HepG2 (cell line): ENCODE data around the gene AGAP1. TPM values are rescaled to one million over a fixed set of nuclear protein-coding genes. Genes with fewer than 3 reads are reported as not detected.
A peak's percentile ranks its signal among the peaks of the same experiment; 100 is the strongest.

Experiments
- ASH2L ChIP-seq: fragments of 300-600, 200-600 bp; sonication (generic); IDR thresholded peaks from 2 replicates; pipeline ENCODE4 v1.7.0; 2017; ENCODE audit warnings: low read depth, mild to moderate bottlenecking, moderate library complexity, mixed read lengths, low read length; ENCODE audit not compliant: insufficient read length
- BCL6 ChIP-seq: IDR thresholded peaks from 2 replicates; pipeline ENCODE4 v1.6.1; 2016; ENCODE audit warnings: missing genetic modification reagents, missing compliant biosample characterization
- FOXA3 ChIP-seq: IDR thresholded peaks from 2 replicates; pipeline ENCODE4 v1.6.1; 2016; ENCODE audit warnings: missing genetic modification reagents, missing compliant biosample characterization
- GTF3A ChIP-seq: sonication (generic); formaldehyde crosslinking; conservative IDR thresholded peaks from 2 replicates; pipeline ENCODE4 v1.4.0; 2020; ENCODE audit warnings: mild to moderate bottlenecking, missing genetic modification reagents
- HNF4A ChIP-seq: sonication (generic); formaldehyde crosslinking; IDR thresholded peaks from 2 replicates; pipeline ENCODE4 v1.4.0; 2020; ENCODE audit warnings: missing genetic modification reagents
- IRF9 ChIP-seq: sonication (generic); formaldehyde crosslinking; IDR thresholded peaks from 2 replicates; pipeline ENCODE4 v1.8.0; 2022; ENCODE audit warnings: missing genetic modification reagents, mild to moderate bottlenecking, borderline replicate concordance
- MIXL1 ChIP-seq: IDR thresholded peaks from 2 replicates; pipeline ENCODE4 v1.6.1; 2016
- NRL ChIP-seq: sonication (generic); formaldehyde crosslinking; IDR thresholded peaks from 2 replicates; pipeline ENCODE4 v1.5.0; 2020; ENCODE audit warnings: missing genetic modification reagents, mild to moderate bottlenecking, moderate library complexity, borderline replicate concordance
- TBX2 ChIP-seq: sonication (generic); formaldehyde crosslinking; IDR thresholded peaks from 2 replicates; pipeline ENCODE4 v1.5.0; 2020; ENCODE audit warnings: missing genetic modification reagents, mild to moderate bottlenecking, borderline replicate concordance
- TRIM24 ChIP-seq: sonication (generic); formaldehyde crosslinking; IDR thresholded peaks from 2 replicates; pipeline ENCODE4 v1.8.0; 2022; ENCODE audit warnings: mild to moderate bottlenecking, missing genetic modification reagents
- ZFP36L2 ChIP-seq: sonication (generic); formaldehyde crosslinking; IDR thresholded peaks from 2 replicates; pipeline ENCODE4 v1.4.0; 2020; ENCODE audit warnings: missing genetic modification reagents
- ZNF326 ChIP-seq: sonication (generic); formaldehyde crosslinking; IDR thresholded peaks from 2 replicates; pipeline ENCODE4 v1.4.0; 2020; ENCODE audit warnings: missing genetic modification reagents, borderline replicate concordance
- ZNF430 ChIP-seq: sonication (generic); formaldehyde crosslinking; IDR thresholded peaks from 2 replicates; pipeline ENCODE4 v1.9.0; 2021; ENCODE audit warnings: mild to moderate bottlenecking, missing genetic modification reagents
- ZNF563 ChIP-seq: sonication (generic); formaldehyde crosslinking; IDR thresholded peaks from 2 replicates; pipeline ENCODE4 v1.8.0; 2022; ENCODE audit warnings: mild to moderate bottlenecking, moderate library complexity, missing genetic modification reagents
- polyA plus RNA-seq, 8 experiments: library from polyadenylated mRNA; depleted of rRNA in 3 of 8; stranded (reverse) in 7 of 8; unstranded in 1 of 8; fragments of >200 nt; fragmentation: Illumina TruSeq in 4 of 8; extraction: Trizol in 4 of 8; gene quantifications; 2 replicates each; pipeline versions ENCODE4 v1.2.1 to v1.2.3, GENCODE V29; 2011 to 2016; ENCODE audit warnings: low read depth in 4 of 8, missing spikeins in 1 of 8, mixed read lengths in 1 of 8; ENCODE audit not compliant: insufficient read depth in 1 of 8
- total RNA-seq, 5 experiments: library from RNA; depleted of rRNA; stranded (reverse); fragments of >200 nt; fragmentation: Illumina TruSeq; extraction: Trizol; gene quantifications; 2 replicates each; pipeline ENCODE4 v1.2.3, GENCODE V29; 2016; ENCODE audit warnings: low read depth in 1 of 5
- TF ChIP-seq, protein P1 (sequence below): sonication (generic); formaldehyde crosslinking; IDR thresholded peaks from 2 replicates; pipeline ENCODE4 v1.9.0; 2021; ENCODE audit warnings: mild to moderate bottlenecking, missing genetic modification reagents
- TF ChIP-seq, protein P2 (sequence below): sonication (generic); formaldehyde crosslinking; IDR thresholded peaks from 2 replicates; pipeline ENCODE4 v1.5.1; 2020; ENCODE audit warnings: mild to moderate bottlenecking, missing genetic modification reagents, moderate library complexity

The AGAP1 gene
- total and polyA plus RNA-seq, 2 of the 13 experiments (the other 11 are each of a cell fraction or from before 2014, with no cell fraction given): 21.2 to 32.7 TPM

GRCh38 chr2:236078297-236079255 lies 584.7 kb downstream of the AGAP1 start (continued):
- TF ChIP-seq, protein P1, sequence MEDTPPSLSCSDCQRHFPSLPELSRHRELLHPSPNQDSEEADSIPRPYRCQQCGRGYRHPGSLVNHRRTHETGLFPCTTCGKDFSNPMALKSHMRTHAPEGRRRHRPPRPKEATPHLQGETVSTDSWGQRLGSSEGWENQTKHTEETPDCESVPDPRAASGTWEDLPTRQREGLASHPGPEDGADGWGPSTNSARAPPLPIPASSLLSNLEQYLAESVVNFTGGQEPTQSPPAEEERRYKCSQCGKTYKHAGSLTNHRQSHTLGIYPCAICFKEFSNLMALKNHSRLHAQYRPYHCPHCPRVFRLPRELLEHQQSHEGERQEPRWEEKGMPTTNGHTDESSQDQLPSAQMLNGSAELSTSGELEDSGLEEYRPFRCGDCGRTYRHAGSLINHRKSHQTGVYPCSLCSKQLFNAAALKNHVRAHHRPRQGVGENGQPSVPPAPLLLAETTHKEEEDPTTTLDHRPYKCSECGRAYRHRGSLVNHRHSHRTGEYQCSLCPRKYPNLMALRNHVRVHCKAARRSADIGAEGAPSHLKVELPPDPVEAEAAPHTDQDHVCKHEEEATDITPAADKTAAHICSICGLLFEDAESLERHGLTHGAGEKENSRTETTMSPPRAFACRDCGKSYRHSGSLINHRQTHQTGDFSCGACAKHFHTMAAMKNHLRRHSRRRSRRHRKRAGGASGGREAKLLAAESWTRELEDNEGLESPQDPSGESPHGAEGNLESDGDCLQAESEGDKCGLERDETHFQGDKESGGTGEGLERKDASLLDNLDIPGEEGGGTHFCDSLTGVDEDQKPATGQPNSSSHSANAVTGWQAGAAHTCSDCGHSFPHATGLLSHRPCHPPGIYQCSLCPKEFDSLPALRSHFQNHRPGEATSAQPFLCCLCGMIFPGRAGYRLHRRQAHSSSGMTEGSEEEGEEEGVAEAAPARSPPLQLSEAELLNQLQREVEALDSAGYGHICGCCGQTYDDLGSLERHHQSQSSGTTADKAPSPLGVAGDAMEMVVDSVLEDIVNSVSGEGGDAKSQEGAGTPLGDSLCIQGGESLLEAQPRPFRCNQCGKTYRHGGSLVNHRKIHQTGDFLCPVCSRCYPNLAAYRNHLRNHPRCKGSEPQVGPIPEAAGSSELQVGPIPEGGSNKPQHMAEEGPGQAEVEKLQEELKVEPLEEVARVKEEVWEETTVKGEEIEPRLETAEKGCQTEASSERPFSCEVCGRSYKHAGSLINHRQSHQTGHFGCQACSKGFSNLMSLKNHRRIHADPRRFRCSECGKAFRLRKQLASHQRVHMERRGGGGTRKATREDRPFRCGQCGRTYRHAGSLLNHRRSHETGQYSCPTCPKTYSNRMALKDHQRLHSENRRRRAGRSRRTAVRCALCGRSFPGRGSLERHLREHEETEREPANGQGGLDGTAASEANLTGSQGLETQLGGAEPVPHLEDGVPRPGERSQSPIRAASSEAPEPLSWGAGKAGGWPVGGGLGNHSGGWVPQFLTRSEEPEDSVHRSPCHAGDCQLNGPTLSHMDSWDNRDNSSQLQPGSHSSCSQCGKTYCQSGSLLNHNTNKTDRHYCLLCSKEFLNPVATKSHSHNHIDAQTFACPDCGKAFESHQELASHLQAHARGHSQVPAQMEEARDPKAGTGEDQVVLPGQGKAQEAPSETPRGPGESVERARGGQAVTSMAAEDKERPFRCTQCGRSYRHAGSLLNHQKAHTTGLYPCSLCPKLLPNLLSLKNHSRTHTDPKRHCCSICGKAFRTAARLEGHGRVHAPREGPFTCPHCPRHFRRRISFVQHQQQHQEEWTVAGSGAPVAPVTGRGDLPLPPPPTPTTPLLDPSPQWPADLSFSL: 0 out of 2 replicates have a peak, but pooled peaks have one; percentile 5
- no peak for TF ChIP-seq IRF9 (CRISPR knock-in tag)
- TF ChIP-seq FOXA3: no peak; the same call in 1 of the 2 replicates
- TF ChIP-seq MIXL1: no peak
- no peak for TF ChIP-seq ZNF563
- TF ChIP-seq ASH2L: no peak
- no peak for TF ChIP-seq ZNF430 (CRISPR knock-in tag)
- TF ChIP-seq ZFP36L2 (CRISPR knock-in tag): no peak
- TF ChIP-seq BCL6 (CRISPR knock-in tag): peak; percentile 27; the same call in 1 of the 2 replicates
- TF ChIP-seq, protein P2, sequence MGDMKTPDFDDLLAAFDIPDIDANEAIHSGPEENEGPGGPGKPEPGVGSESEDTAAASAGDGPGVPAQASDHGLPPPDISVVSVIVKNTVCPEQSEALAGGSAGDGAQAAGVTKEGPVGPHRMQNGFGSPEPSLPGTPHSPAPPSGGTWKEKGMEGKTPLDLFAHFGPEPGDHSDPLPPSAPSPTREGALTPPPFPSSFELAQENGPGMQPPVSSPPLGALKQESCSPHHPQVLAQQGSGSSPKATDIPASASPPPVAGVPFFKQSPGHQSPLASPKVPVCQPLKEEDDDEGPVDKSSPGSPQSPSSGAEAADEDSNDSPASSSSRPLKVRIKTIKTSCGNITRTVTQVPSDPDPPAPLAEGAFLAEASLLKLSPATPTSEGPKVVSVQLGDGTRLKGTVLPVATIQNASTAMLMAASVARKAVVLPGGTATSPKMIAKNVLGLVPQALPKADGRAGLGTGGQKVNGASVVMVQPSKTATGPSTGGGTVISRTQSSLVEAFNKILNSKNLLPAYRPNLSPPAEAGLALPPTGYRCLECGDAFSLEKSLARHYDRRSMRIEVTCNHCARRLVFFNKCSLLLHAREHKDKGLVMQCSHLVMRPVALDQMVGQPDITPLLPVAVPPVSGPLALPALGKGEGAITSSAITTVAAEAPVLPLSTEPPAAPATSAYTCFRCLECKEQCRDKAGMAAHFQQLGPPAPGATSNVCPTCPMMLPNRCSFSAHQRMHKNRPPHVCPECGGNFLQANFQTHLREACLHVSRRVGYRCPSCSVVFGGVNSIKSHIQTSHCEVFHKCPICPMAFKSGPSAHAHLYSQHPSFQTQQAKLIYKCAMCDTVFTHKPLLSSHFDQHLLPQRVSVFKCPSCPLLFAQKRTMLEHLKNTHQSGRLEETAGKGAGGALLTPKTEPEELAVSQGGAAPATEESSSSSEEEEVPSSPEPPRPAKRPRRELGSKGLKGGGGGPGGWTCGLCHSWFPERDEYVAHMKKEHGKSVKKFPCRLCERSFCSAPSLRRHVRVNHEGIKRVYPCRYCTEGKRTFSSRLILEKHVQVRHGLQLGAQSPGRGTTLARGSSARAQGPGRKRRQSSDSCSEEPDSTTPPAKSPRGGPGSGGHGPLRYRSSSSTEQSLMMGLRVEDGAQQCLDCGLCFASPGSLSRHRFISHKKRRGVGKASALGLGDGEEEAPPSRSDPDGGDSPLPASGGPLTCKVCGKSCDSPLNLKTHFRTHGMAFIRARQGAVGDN (CRISPR knock-in tag): no peak
- TF ChIP-seq HNF4A (CRISPR knock-in tag): peak; percentile 46
- TF ChIP-seq ZNF326: no peak
- TF ChIP-seq NRL: 0 out of 2 replicates have a peak, but pooled peaks have one; percentile 43
- TF ChIP-seq GTF3A: no peak
- no peak for TF ChIP-seq TRIM24 (CRISPR knock-in tag)
- no peak; the same call in 1 of the 2 replicates for TF ChIP-seq TBX2 (CRISPR knock-in tag)
